H1 (cell line): ENCODE data around the gene PRDM2. TPM values are rescaled to one million over a fixed set of nuclear protein-coding genes. Genes with fewer than 3 reads are reported as not detected.

Source experiments
- CHD7 ChIP-seq: fragments of 300-600 bp; sonication (generic); IDR thresholded peaks from 2 replicates; pipeline ENCODE4 v1.7.1; 2012; ENCODE audit warnings: low read length, moderate library complexity, mild to moderate bottlenecking, inconsistent platforms; ENCODE audit not compliant: insufficient replicate concordance
- SP1 ChIP-seq: IDR thresholded peaks from 2 replicates; pipeline ENCODE4 v1.6.1; 2011; ENCODE audit warnings: low read depth, low read length
- polyA plus RNA-seq, 7 experiments: library from polyadenylated mRNA; depleted of rRNA in 3 of 7; stranded (reverse) in 5 of 7; unstranded in 2 of 7; fragments of >200 nt in 5 of 7; fragments of 200-250 nt in 2 of 7; gene quantifications; 1 replicate in 5 of 7; 2 replicates in 1 of 7; 4 replicates in 1 of 7; pipeline versions ENCODE4 v1.2.1 to v1.2.3, GENCODE V29; 2011 to 2013; ENCODE audit warnings: missing spikeins in 2 of 7, mixed read lengths in 2 of 7
- total RNA-seq: library from RNA; stranded (reverse); fragmentation: NEBNext Ultra II Directional; extraction: Animal tissue kit (Norgen Biotek cat#: 25700); gene quantifications from 2 replicates; pipeline ENCODE4 v1.2.1, GENCODE V29; 2021

Gene PRDM2
- total and polyA plus RNA-seq, 2 of the 8 experiments (the other 6 are each of a cell fraction or from before 2014, with no cell fraction given), result 5.8 to 21.2 TPM

GRCh38 chr1:13763222-13763621, 63.2 kb downstream of the PRDM2 start (continued):
- no peak for TF ChIP-seq CHD7
- no peak for TF ChIP-seq SP1
